SU-DHL-6 (cell line): ENCODE results near the gene COL10A1.

Experiments used
- CTCF ChIP-seq: fragments of 200-600 bp; sonication (generic); IDR thresholded peaks from one replicate; pipeline ENCODE4 v1.5.1; 2017; ENCODE audit warnings: antibody characterized with exemption, mild to moderate bottlenecking, low read length, moderate library complexity; ENCODE audit not compliant: insufficient read depth, poor library complexity, severe bottlenecking
- EZH2phosphoT487 ChIP-seq: fragments of 200-600 bp; sonication (generic), shearing (Covaris generic); conservative IDR thresholded peaks from 2 replicates; pipeline ENCODE4 v1.6.1; 2018; ENCODE audit warnings: mild to moderate bottlenecking, antibody characterized with exemption, low read length, moderate library complexity, mixed read lengths

- no peak for TF ChIP-seq CTCF
- TF ChIP-seq EZH2phosphoT487, result no peak
These were observed 30.7 kb upstream of the COL10A1 start for GRCh38 chr6:116156405-116157326.
